Astrocyte of the cerebellum (primary cell): ENCODE data around the gene NFX1.

Experiments
- DNase-seq: peaks from one replicate; pipeline ENCODE4 v3.0.0-alpha.2; 2011; ENCODE audit warnings: low read depth
- H3K4me3 ChIP-seq: 2 replicates; pipeline ENCODE4 v1.5.1; 2011; ENCODE audit warnings: mild to moderate bottlenecking, low read depth, low read length, moderate library complexity
- CTCF ChIP-seq: IDR thresholded peaks from 2 replicates; pipeline ENCODE4 v1.5.1; 2012; ENCODE audit warnings: low read length, low read depth, moderate library complexity, mild to moderate bottlenecking; ENCODE audit errors: missing control alignments
- in situ Hi-C: cut with HindIII; loops from 2 replicates; pipeline ENCODE4 v1.10.0; 2017; ENCODE audit warnings: low sequenced_read_pairs

NFX1 gene

DNA sequence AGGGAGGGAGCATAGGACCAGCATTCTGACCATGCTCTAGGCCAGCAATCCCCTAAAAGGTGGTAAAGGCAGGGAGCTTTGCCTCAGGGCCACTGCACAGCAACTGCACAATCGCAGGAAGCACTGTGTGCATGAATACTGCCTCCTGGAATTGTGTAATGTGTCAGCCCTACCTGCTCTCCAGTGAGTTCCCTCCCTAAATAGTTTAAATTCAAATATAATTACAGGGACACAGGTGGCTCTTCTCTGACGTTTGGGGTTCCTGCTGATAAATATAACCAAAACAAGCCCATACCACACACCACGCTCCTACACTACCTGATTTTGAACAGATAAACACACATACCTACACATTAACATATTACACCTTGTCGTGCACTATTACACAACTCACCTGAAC is 34.8 kb upstream of the NFX1 start:
- in situ Hi-C loops, result no loop called here
- no peak for TF ChIP-seq CTCF
- DNase-seq, result no peak
- no peak overlapping the region for H3K4me3 ChIP-seq

- TF ChIP-seq CTCF, result no peak
- H3K4me3 ChIP-seq, result no peak overlapping the region
- in situ Hi-C loops, result no loop called here
- DNase-seq, result no peak
These were observed 34.1 kb upstream of the NFX1 start for GRCh38 chr9:33256236-33256635.

DNA sequence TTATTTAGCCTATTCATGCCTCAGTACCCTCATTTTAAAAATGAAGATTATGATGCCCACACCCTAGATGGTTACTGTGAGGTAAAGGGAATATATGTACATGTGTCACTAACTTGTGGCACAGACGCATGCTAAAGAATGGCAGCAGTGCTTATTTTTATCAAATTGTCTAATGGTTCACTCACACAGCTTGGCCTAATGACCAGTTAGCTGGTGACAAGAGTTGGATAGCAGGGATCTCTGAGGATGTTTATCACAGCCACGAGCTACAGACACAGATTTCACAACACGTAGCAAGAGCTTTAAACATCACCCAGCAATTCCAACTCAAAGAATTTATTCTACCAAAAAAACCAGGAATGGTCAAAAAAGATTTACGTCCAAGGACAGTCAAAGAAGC is 33.0 kb upstream of the NFX1 start:
- TF ChIP-seq CTCF, result no peak
- no peak for DNase-seq
- in situ Hi-C loops, result no loop called here
- no peak overlapping the region for H3K4me3 ChIP-seq

GRCh38 chr9:33260372-33260771 is 29.9 kb upstream of the NFX1 start:
- H3K4me3 ChIP-seq, result no peak overlapping the region
- in situ Hi-C loops, result no loop called here
- no peak for DNase-seq
- no peak for TF ChIP-seq CTCF

GRCh38 chr9:33263131-33264002 is 26.9 kb upstream of the NFX1 start:
- peak overlapping the region; percentile 91 for H3K4me3 ChIP-seq
- no peak for TF ChIP-seq CTCF
- no peak for DNase-seq
- in situ Hi-C loops, result no loop called here

GRCh38 chr9:33264003-33264472 is 26.3 kb upstream of the NFX1 start:
- DNase-seq, result no peak
- in situ Hi-C loops, result no loop called here
- TF ChIP-seq CTCF, result no peak
- H3K4me3 ChIP-seq, result peak overlapping the region; percentile 91
